DMS79 treated with DMSO at 0.1 percent for 48 hours (cell line): Measurements from ENCODE around the gene CD180.
"Not testable (repeated sequence)": the region's sequence is repeated elsewhere in the genome, so short reads cannot be mapped to it uniquely, and the experiment has no call there.

Experiments
- DNase-seq: peaks from one replicate; lab custom pipeline; 2025; lab: John Stamatoyannopoulos, UW

The CD180 gene

GRCh38 chr5:67188274-67189078, 8.1 kb downstream of the CD180 start:
- DNase-seq: no peak

- no peak for DNase-seq
Measured at GRCh38 chr5:67187006-67187715, 9.4 kb downstream of the CD180 start.

- DNase-seq: no peak
Measured at GRCh38 chr5:67183859-67184258, 12.7 kb downstream of the CD180 start.

- DNase-seq: no peak
Measured at GRCh38 chr5:67182301-67182790, 14.3 kb downstream of the CD180 start.

GRCh38 chr5:67181648-67182221, 14.9 kb downstream of the CD180 start:
- no peak for DNase-seq

- no peak for DNase-seq
Measured at GRCh38 chr5:67179697-67180361, 16.8 kb downstream of the CD180 start.

- no peak for DNase-seq
Measured at GRCh38 chr5:67178966-67179365, 17.6 kb downstream of the CD180 start.

- no peak for DNase-seq
Measured at GRCh38 chr5:67178085-67178484, 18.5 kb downstream of the CD180 start.

GRCh38 chr5:67176936-67177335, 19.7 kb downstream of the CD180 start:
- DNase-seq: no peak

GRCh38 chr5:67173959-67174358, 22.6 kb downstream of the CD180 start:
- DNase-seq: no peak

- DNase-seq: not testable (repeated sequence)
Measured at GRCh38 chr5:67173351-67173750, 23.2 kb downstream of the CD180 start.

- no peak for DNase-seq
Measured at GRCh38 chr5:67170767-67171166, 25.8 kb downstream of the CD180 start.

GRCh38 chr5:67168069-67168468, 28.5 kb downstream of the CD180 start:
- no peak for DNase-seq

- no peak for DNase-seq
Measured at GRCh38 chr5:67166460-67167285, 29.9 kb downstream of the CD180 start.

GRCh38 chr5:67165526-67166459, 30.8 kb downstream of the CD180 start:
- DNase-seq: no peak

- no peak for DNase-seq
Measured at GRCh38 chr5:67164856-67165525, 31.6 kb downstream of the CD180 start.

- no peak for DNase-seq
Measured at GRCh38 chr5:67163863-67164595, 32.6 kb downstream of the CD180 start.

- no peak for DNase-seq
Measured at GRCh38 chr5:67163231-67163756, 33.3 kb downstream of the CD180 start.

- DNase-seq: no peak
Measured at GRCh38 chr5:67161767-67162166, 34.8 kb downstream of the CD180 start.
